ENCODE data around the gene CTNND2. TPM values are rescaled to one million over a fixed set of nuclear protein-coding genes. Genes with fewer than 3 reads are reported as not detected.

Gene CTNND2
- polyA plus RNA-seq, 2 donors, result 0.09 TPM; not detected in 1

- Histone ChIP-seq H3K4me1 (ENCODE audit: control insufficient read depth in 2 of 2, insufficient read depth in 2 of 2, low read length in 1 of 2) (no peaks in the 10 kb centered on the region), H3K27ac (ENCODE audit: low read depth in 2 of 2, low read length in 1 of 2) (no peak overlapping the region), H3K27me3 (ENCODE audit: control insufficient read depth in 1 of 2, insufficient read depth in 2 of 2, low read length in 2 of 2) (no peaks in the 10 kb centered on the region), H3K36me3 (ENCODE audit: control insufficient read depth in 2 of 2, insufficient read depth in 2 of 2, low read length in 1 of 2) (no peaks in the 10 kb centered on the region), H3K9me3 (ENCODE audit: control insufficient read depth in 2 of 2, insufficient read depth in 1 of 2, low read depth in 1 of 2, low read length in 1 of 2) (no peaks in the 10 kb centered on the region), H3K4me3 (ENCODE audit: low read depth in 1 of 2, low read length in 2 of 2) (no peak overlapping the region)
- 58 to 63% methylated on average over 3 of the region's 3 CpGs for WGBS, 2 donors
Measured at GRCh38 chr5:11050596-11051304, 853.5 kb downstream of the CTNND2 start.

- Histone ChIP-seq H3K9me3 (ENCODE audit: control insufficient read depth in 2 of 2, insufficient read depth in 1 of 2, low read depth in 1 of 2, low read length in 1 of 2) (no peaks in the 10 kb centered on the region), H3K4me1 (ENCODE audit: control insufficient read depth in 2 of 2, insufficient read depth in 2 of 2, low read length in 1 of 2) (no peaks in the 10 kb centered on the region), H3K27me3 (ENCODE audit: control insufficient read depth in 1 of 2, insufficient read depth in 2 of 2, low read length in 2 of 2) (no peaks in the 10 kb centered on the region), H3K36me3 (ENCODE audit: control insufficient read depth in 2 of 2, insufficient read depth in 2 of 2, low read length in 1 of 2) (no peaks in the 10 kb centered on the region), H3K4me3 (ENCODE audit: low read depth in 1 of 2, low read length in 2 of 2) (no peak overlapping the region), H3K27ac (ENCODE audit: low read depth in 2 of 2, low read length in 1 of 2) (no peak overlapping the region)
- WGBS, 2 donors, result 71 to 78% methylated on average over 4 of the region's 4 CpGs
Measured at GRCh38 chr5:11048760-11049159, 855.5 kb downstream of the CTNND2 start.

DNA sequence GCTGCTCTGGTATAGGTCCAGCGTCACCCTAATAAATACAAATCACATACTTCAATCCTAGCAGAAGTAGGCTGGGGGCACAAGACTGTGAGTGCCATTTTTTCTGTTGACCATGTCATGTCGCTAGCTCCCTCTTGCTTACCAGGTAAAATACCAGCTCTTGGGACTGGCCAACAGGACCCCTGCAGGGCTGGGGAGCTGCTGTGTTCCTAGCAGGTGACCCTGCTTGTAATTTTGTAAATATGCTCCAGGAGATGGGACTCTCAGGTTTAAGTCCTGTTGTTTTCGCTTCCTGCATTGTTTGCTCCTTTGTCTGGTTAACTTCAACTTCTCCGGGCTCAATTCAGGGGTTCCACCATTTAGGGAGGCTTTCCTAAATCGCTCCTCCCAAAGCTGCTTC lies 856.6 kb downstream of the CTNND2 start:
- Histone ChIP-seq H3K27me3 (ENCODE audit: control insufficient read depth in 1 of 2, insufficient read depth in 2 of 2, low read length in 2 of 2) (no peaks in the 10 kb centered on the region), H3K4me3 (ENCODE audit: low read depth in 1 of 2, low read length in 2 of 2) (no peak overlapping the region), H3K9me3 (ENCODE audit: control insufficient read depth in 2 of 2, insufficient read depth in 1 of 2, low read depth in 1 of 2, low read length in 1 of 2) (no peaks in the 10 kb centered on the region), H3K36me3 (ENCODE audit: control insufficient read depth in 2 of 2, insufficient read depth in 2 of 2, low read length in 1 of 2) (no peaks in the 10 kb centered on the region), H3K4me1 (ENCODE audit: control insufficient read depth in 2 of 2, insufficient read depth in 2 of 2, low read length in 1 of 2) (no peaks in the 10 kb centered on the region), H3K27ac (ENCODE audit: low read depth in 2 of 2, low read length in 1 of 2) (no peak overlapping the region)
- WGBS, 2 donors, result 95 to 96% methylated on average over 5 of the region's 5 CpGs

DNA sequence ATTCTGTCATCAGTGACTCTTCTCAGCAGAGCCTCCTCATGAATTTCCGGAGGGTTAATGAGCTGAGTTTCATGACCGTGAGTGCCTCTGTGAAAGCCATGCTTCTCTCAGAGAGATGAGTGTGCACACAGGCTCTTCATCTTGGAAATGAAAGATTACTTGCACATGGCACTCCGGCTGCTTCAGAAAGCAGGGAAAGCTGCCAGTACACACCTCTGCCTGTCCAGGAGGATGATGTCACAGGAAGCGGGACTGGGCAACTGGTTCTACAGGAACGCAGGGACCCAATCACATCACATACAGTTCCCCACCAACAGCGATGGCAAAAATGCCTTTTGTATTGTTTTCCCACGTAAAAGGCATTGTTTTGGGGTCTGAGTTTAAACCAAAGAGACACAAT lies 857.2 kb downstream of the CTNND2 start:
- WGBS, 2 donors, result 74 to 77% methylated on average over 7 of the region's 7 CpGs
- no peak overlapping the region for H3K4me3 ChIP-seq (ENCODE audit: low read depth in 1 of 2, low read length in 2 of 2)
- no peaks in the 10 kb centered on the region for H3K4me1 ChIP-seq (ENCODE audit: control insufficient read depth in 2 of 2, insufficient read depth in 2 of 2, low read length in 1 of 2)
- no peaks in the 10 kb centered on the region for H3K27me3 ChIP-seq (ENCODE audit: control insufficient read depth in 1 of 2, insufficient read depth in 2 of 2, low read length in 2 of 2)
- no peaks in the 10 kb centered on the region for H3K36me3 ChIP-seq (ENCODE audit: control insufficient read depth in 2 of 2, insufficient read depth in 2 of 2, low read length in 1 of 2)
- H3K27ac ChIP-seq (ENCODE audit: low read depth in 2 of 2, low read length in 1 of 2), result no peak overlapping the region
- H3K9me3 ChIP-seq (ENCODE audit: control insufficient read depth in 2 of 2, insufficient read depth in 1 of 2, low read depth in 1 of 2, low read length in 1 of 2), result no peaks in the 10 kb centered on the region

- no peaks in the 10 kb centered on the region for H3K36me3 ChIP-seq (ENCODE audit: control insufficient read depth in 2 of 2, insufficient read depth in 2 of 2, low read length in 1 of 2)
- H3K4me3 ChIP-seq (ENCODE audit: low read depth in 1 of 2, low read length in 2 of 2), result no peak overlapping the region
- H3K27ac ChIP-seq (ENCODE audit: low read depth in 2 of 2, low read length in 1 of 2), result no peak overlapping the region
- no peaks in the 10 kb centered on the region for H3K9me3 ChIP-seq (ENCODE audit: control insufficient read depth in 2 of 2, insufficient read depth in 1 of 2, low read depth in 1 of 2, low read length in 1 of 2)
- no peaks in the 10 kb centered on the region for H3K4me1 ChIP-seq (ENCODE audit: control insufficient read depth in 2 of 2, insufficient read depth in 2 of 2, low read length in 1 of 2)
- WGBS, 2 donors, result 53 to 58% methylated on average over 7 of the region's 7 CpGs
- no peaks in the 10 kb centered on the region for H3K27me3 ChIP-seq (ENCODE audit: control insufficient read depth in 1 of 2, insufficient read depth in 2 of 2, low read length in 2 of 2)
Measured at GRCh38 chr5:11046160-11046559, 858.1 kb downstream of the CTNND2 start.

GRCh38 chr5:11045411-11045810 lies 858.8 kb downstream of the CTNND2 start:
- Histone ChIP-seq H3K4me3 (ENCODE audit: low read depth in 1 of 2, low read length in 2 of 2) (no peak overlapping the region), H3K27me3 (ENCODE audit: control insufficient read depth in 1 of 2, insufficient read depth in 2 of 2, low read length in 2 of 2) (no peaks in the 10 kb centered on the region), H3K4me1 (ENCODE audit: control insufficient read depth in 2 of 2, insufficient read depth in 2 of 2, low read length in 1 of 2) (no peaks in the 10 kb centered on the region), H3K27ac (ENCODE audit: low read depth in 2 of 2, low read length in 1 of 2) (no peak overlapping the region), H3K36me3 (ENCODE audit: control insufficient read depth in 2 of 2, insufficient read depth in 2 of 2, low read length in 1 of 2) (no peaks in the 10 kb centered on the region), H3K9me3 (ENCODE audit: control insufficient read depth in 2 of 2, insufficient read depth in 1 of 2, low read depth in 1 of 2, low read length in 1 of 2) (no peaks in the 10 kb centered on the region)
- 87 to 93% methylated on average over 3 of the region's 3 CpGs for WGBS, 2 donors

GRCh38 chr5:11044581-11044980 lies 859.7 kb downstream of the CTNND2 start:
- H3K36me3 ChIP-seq (ENCODE audit: control insufficient read depth in 2 of 2, insufficient read depth in 2 of 2, low read length in 1 of 2), result no peaks in the 10 kb centered on the region
- H3K4me3 ChIP-seq (ENCODE audit: low read depth in 1 of 2, low read length in 2 of 2), result no peak overlapping the region
- H3K27me3 ChIP-seq (ENCODE audit: control insufficient read depth in 1 of 2, insufficient read depth in 2 of 2, low read length in 2 of 2), result no peaks in the 10 kb centered on the region
- H3K9me3 ChIP-seq (ENCODE audit: control insufficient read depth in 2 of 2, insufficient read depth in 1 of 2, low read depth in 1 of 2, low read length in 1 of 2), result no peaks in the 10 kb centered on the region
- H3K27ac ChIP-seq (ENCODE audit: low read depth in 2 of 2, low read length in 1 of 2), result no peak overlapping the region
- no peaks in the 10 kb centered on the region for H3K4me1 ChIP-seq (ENCODE audit: control insufficient read depth in 2 of 2, insufficient read depth in 2 of 2, low read length in 1 of 2)

DNA sequence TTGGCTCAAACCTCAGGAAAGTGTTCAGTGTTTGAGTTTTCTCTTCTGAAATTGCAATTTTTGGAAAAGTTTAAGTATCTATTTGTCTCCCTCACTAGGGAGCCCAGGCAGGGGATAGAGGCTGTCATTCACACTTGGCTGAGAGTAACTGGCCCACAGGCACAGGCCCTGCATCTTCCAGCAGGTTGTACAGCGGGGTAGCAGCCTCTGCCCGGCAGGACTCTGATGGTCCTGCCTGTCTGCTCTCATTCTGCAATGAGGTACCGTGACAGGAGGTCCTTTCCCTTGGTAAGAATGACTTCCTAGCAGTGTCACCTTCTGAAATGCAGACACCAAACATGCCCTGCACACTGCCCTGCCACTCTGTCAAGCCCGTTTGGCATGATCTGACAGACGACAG lies 860.4 kb downstream of the CTNND2 start:
- Histone ChIP-seq H3K4me1 (ENCODE audit: control insufficient read depth in 2 of 2, insufficient read depth in 2 of 2, low read length in 1 of 2) (no peaks in the 10 kb centered on the region), H3K4me3 (ENCODE audit: low read depth in 1 of 2, low read length in 2 of 2) (no peak overlapping the region), H3K36me3 (ENCODE audit: control insufficient read depth in 2 of 2, insufficient read depth in 2 of 2, low read length in 1 of 2) (no peaks in the 10 kb centered on the region), H3K27me3 (ENCODE audit: control insufficient read depth in 1 of 2, insufficient read depth in 2 of 2, low read length in 2 of 2) (no peaks in the 10 kb centered on the region), H3K9me3 (ENCODE audit: control insufficient read depth in 2 of 2, insufficient read depth in 1 of 2, low read depth in 1 of 2, low read length in 1 of 2) (no peaks in the 10 kb centered on the region), H3K27ac (ENCODE audit: low read depth in 2 of 2, low read length in 1 of 2) (no peak overlapping the region)
- 66 to 67% methylated on average over 5 of the region's 5 CpGs for WGBS, 2 donors

GRCh38 chr5:11040345-11040744 lies 863.9 kb downstream of the CTNND2 start:
- no peaks in the 10 kb centered on the region for H3K9me3 ChIP-seq (ENCODE audit: control insufficient read depth in 2 of 2, insufficient read depth in 1 of 2, low read depth in 1 of 2, low read length in 1 of 2)
- WGBS, 2 donors, result 80 to 84% methylated on average over 1 of the region's 1 CpG

GRCh38 chr5:11038772-11039171 lies 865.5 kb downstream of the CTNND2 start:
- H3K9me3 ChIP-seq (ENCODE audit: control insufficient read depth in 2 of 2, insufficient read depth in 1 of 2, low read depth in 1 of 2, low read length in 1 of 2), result no peaks in the 10 kb centered on the region
- no peaks in the 10 kb centered on the region for H3K36me3 ChIP-seq (ENCODE audit: control insufficient read depth in 2 of 2, insufficient read depth in 2 of 2, low read length in 1 of 2)
- H3K4me1 ChIP-seq (ENCODE audit: control insufficient read depth in 2 of 2, insufficient read depth in 2 of 2, low read length in 1 of 2), result no peaks in the 10 kb centered on the region
- no peaks in the 10 kb centered on the region for H3K27me3 ChIP-seq (ENCODE audit: control insufficient read depth in 1 of 2, insufficient read depth in 2 of 2, low read length in 2 of 2)
- no peak overlapping the region for H3K4me3 ChIP-seq (ENCODE audit: low read depth in 1 of 2, low read length in 2 of 2)
- WGBS, 2 donors, result 55 to 72% methylated on average over 3 of the region's 3 CpGs
- no peak overlapping the region for H3K27ac ChIP-seq (ENCODE audit: low read depth in 2 of 2, low read length in 1 of 2)

More at GRCh38 chr5:11040345-11040744, 863.9 kb downstream of the CTNND2 start:
- H3K36me3 ChIP-seq (ENCODE audit: control insufficient read depth in 2 of 2, insufficient read depth in 2 of 2, low read length in 1 of 2), result no peaks in the 10 kb centered on the region
- H3K4me1 ChIP-seq (ENCODE audit: control insufficient read depth in 2 of 2, insufficient read depth in 2 of 2, low read length in 1 of 2), result no peaks in the 10 kb centered on the region
- H3K4me3 ChIP-seq (ENCODE audit: low read depth in 1 of 2, low read length in 2 of 2), result no peak overlapping the region
- H3K27me3 ChIP-seq (ENCODE audit: control insufficient read depth in 1 of 2, insufficient read depth in 2 of 2, low read length in 2 of 2), result no peaks in the 10 kb centered on the region
- H3K27ac ChIP-seq (ENCODE audit: low read depth in 2 of 2, low read length in 1 of 2), result no peak overlapping the region
